Activated CD4-positive, alpha-beta T cell treated with anti-CD3 and anti-CD28 coated beads, Interleukin-2, Interleukin-4, amounts not matched to agents 100 ng/mL and 50 ng/mL, durations not matched to agents 16 hours and 8 hours (primary cell): Measurements from ENCODE around the gene CHRNA4.

Experiments used
- DNase-seq: peaks from one replicate; pipeline ENCODE4 v3.0.0-alpha.2; 2020; ENCODE audit warnings: low spot score

Gene CHRNA4

DNA sequence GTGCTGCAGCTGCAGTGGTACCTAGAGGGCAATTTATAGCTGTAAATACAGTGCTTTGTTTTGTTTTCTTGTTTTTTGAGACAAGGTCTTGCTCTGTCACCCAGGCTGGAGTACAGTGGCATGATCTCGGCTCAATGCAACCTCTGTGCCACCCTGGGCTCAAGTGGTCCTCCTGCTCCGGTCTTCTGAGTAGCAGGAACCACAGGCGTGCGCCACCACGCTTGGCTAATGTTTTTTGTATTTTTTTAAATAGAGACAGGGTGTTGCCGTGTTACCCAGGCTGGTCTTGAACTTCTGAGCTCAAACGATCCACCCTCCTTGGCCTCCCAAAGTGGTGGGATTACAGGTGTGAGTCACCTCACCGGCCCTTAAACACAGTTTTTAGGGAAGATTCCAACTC lies 26.8 kb downstream of the CHRNA4 start:
- DNase-seq, result no peak

DNA sequence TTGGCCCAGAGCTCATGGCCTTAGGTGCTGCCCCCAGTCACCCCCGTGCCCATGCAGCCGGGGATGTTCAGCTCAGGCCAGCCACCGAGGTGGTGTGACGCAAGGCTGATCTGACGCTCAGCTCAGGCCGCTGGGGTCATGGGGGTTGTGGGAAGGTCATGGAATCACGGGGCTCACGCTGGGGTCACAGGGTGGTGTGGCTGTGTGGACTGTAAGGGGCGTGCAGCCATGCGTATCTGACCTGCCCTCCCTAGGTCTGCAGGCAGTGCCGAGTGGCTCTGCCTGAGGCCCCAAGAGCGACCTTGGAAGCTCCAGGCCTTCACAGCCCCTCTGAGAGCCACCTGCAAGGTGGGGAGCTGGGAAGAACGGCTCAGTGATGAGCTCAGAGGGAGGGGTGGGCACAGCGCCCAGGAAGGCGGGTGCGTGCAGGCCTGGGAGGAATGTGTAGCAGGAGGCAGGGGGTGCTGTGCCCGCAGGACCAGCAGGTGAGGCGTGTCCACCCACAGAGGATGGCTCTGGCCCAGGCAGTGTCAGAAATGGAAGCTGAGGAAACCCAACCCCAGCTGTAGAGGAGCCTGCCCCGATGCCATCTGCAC lies 27.8 kb downstream of the CHRNA4 start:
- DNase-seq, result no peak

DNA sequence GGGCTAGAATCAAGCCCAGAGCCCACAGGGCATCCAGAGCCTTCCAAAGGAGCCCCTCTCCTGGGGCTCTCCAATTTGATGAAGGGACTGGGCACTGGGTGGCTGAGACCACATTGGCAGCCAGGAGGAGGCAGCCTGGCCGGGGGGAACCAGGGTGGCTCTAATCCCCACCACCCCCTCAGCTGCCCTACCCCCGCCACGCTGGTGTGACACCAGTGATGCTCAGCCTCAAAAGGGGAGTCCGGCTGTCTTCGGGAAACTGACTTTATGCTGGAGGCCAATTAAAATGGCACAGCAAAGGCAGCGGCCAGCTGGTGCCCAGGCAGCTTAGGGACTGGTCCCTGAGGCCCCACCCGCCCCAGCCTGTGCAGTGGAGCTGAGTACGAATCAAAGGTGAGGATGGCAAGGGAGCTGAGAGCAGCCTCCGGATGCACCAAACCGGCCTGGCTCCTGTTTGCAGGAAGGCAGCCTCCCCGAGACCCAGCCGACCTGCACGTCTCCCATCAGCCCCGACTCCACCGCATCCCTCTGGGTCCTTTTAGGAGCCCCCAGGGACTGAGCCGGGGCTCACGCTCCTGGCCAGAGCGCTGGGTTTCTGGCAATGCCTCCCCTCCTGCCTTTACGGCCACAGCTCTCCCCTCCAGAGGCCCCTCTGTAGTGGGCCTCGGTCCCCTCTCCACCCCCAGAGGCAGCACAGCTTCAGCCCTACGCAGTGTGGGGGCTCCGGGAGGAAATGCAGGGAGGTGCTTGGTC lies 28.5 kb downstream of the CHRNA4 start:
- no peak for DNase-seq

DNA sequence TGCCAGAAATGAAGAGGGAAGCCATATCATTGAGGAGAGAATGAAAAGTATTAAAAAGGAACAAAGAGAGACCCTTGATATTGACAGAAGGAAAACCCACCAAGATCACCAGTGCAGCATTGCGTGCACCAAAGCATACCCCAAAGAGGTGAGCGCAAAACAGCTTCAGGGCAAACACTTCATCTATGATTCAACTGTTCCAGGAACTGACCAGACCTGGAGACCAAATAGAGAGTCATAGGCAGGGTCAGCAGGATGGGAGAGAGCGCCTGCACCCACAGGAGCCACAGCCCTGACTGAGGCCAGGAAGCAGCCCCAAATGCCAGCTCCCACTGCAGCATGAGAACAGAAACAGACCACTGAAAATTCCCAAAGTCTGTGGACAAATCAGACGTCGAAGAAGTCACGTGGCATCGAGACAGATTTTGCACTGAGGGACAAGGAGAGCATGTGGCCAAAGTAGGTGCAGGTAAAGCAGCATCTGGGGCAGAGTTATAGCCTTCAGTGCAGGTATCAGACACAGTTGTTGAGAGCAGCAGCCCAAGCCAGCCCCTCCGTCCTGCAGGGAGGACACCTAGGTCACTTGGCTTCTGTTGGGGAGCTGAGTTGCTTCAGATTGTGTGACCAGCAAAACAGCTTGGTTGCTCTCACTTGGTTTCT lies 29.3 kb downstream of the CHRNA4 start:
- DNase-seq, result no peak

DNA sequence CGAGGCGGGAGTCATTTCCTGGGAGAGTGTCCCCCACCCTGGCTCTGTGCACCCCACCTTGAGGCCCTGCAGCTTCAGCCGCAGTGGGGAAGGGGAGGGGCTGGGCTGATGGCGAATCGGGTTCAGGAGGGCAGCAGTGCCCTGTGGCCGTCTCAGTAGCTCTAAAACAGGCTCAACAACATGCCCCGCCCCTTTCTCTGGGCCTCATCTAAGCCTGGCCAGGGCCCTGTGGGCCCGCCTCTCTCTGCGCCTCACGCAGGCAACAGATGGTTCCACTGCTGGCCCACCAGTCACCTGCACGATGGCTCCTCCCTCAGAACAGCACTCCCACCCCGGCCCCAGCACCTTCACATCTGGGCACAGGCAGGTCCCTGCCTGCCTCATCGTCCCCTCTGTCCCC lies 30.2 kb downstream of the CHRNA4 start:
- DNase-seq, result no peak

DNA sequence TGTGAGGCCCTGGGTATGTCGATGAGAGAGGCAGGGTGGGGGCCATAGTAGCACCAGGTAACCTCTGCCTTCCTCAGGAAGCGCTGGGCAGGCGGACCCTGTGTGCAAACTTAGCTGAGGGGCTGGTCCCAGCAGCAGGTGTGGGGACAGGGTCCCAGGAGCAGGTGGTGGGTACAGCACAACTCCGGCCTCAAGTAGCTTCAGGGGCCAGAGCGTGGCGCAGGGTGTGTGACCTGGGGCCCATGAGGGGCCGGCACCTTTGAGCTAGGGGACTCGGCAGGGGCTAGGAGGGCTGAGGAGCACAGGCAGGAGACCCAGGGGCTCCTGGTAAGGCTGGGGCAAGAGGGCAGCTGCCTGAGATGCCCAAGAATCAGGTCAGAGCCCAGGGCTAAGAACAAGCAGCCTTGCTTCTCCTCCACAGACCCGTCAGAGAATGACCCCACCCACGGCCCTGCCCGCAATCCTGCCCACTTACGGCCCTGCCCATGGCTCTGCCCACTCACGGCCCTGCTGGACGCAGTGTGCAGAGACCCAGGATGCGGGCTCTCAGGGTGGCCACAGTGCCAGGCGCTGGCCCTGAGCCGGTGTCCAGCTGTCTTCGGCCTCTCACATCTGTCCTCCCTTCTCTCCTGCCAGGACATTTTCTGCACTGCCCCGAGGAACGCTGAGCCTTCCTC lies 30.9 kb downstream of the CHRNA4 start:
- no peak for DNase-seq

DNA sequence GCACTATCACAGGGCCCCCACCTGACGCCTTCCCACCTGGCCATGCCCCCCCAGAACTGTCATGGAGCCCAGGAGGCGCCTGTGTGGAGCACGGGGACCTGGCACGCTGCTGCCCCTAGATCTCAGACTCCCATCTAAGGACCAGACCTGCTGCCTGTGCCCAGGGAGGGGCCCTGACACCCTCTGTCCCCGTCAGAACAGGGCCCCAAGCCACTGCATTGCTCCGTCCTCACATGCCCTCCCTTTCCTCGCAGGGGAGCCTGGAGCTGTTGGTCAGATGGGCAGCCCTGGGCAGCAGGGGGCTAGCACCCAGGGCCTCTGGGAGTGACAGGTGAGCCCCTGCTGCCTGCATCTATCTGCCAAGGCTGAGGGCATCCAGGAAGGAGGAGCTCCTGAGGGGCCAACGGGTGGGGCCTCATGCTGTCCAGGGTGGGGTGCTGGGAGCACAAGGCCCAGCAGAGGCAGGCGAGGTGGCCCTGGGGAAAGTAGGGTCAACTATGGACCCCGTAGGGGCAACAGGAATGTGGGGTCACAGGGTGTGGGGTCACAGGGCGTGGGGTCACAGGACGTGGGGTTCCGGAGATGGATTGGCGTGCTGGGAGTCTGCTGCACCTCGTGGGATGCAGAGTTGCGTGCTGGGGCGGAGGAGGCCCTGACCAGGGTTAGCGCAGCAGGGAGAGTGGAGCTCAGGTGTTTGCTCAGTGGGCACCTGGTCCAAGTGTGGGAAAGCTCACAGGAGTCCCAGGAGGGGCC lies 31.6 kb downstream of the CHRNA4 start:
- no peak for DNase-seq

DNA sequence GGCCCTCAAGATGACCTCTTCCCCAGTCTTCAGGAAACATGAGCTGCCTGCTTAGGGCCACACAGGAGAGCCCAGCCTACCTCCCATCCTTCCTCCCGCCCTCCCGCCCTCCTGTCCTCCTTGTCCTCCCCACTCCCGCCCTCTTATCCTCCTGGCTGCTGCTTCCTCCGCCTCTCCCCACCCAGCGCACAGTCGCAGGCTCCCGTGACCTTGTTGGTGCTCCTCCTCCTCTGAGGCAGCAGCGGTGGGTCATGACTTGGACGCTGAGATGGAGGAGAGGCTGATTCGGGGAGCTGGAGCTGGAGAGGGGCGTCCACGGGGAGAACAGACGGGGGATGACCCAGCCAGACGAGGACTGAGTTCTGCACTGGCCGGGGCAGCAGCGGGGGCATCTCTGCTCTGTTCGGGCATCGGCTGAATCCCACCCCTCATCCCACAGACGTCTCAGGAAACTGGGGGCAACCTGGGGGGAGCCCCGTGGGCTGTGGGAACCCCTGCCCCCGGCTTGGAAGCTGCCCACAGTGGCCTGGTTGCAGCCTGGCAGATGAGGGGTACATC lies 32.4 kb downstream of the CHRNA4 start:
- DNase-seq, result no peak

DNA sequence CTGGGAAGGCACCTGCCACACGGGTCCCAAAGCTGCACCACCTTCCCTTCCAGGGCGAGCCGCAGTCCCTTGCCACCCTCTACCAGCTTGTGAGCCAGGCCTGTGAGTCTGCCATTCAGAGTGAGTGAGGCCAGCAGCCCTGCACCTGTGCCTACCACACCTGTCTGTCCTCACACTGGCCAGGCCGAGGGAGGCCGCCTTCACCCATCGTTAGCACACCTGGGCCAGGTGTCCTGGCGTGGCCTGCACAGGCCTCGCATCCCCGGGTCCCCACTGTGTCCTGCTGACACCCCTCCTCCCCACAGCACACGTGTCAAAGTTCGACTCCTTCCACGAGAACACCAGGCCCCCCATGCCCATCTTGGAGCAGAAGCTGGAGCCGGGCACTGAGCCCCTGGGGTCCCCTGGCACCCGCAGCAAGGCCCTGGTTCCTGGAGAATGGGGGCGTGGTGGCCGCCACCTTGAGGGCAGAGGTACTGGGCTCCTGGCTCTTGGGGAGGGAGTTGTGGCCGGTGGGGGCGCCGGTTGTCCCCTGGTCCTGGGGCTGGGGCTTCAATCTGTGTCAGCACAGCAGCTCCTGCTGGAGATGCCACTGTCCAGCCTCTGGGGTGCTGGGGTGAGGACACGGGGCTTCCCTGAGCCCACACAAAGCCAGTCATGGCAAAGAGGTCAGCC lies 33.0 kb downstream of the CHRNA4 start:
- no peak for DNase-seq

DNA sequence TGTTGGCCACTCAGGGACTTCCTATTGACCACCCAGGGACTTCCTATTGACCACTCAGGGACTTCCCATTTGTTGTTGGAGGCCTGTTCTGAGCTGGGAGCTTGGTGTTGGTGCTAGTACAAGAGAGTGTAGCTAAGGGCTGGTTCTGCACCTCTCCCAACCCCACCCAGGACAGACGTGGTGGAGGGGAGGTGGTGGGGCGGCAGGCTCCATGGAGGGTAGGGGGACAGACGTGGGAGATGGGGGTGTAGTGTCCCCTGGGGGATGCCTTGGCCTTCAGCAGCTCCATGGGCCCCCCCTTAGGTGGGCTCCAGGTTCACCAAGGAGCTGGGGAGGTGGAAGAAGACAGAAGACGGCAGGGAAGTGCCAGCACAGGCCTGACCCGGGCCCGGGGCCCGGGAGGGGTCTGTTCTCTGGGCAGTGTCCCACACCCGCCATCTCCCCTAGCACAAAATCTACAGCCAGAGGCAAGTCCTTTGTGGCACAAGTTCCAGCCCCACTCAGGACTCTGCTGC lies 33.9 kb downstream of the CHRNA4 start:
- DNase-seq, result no peak

DNA sequence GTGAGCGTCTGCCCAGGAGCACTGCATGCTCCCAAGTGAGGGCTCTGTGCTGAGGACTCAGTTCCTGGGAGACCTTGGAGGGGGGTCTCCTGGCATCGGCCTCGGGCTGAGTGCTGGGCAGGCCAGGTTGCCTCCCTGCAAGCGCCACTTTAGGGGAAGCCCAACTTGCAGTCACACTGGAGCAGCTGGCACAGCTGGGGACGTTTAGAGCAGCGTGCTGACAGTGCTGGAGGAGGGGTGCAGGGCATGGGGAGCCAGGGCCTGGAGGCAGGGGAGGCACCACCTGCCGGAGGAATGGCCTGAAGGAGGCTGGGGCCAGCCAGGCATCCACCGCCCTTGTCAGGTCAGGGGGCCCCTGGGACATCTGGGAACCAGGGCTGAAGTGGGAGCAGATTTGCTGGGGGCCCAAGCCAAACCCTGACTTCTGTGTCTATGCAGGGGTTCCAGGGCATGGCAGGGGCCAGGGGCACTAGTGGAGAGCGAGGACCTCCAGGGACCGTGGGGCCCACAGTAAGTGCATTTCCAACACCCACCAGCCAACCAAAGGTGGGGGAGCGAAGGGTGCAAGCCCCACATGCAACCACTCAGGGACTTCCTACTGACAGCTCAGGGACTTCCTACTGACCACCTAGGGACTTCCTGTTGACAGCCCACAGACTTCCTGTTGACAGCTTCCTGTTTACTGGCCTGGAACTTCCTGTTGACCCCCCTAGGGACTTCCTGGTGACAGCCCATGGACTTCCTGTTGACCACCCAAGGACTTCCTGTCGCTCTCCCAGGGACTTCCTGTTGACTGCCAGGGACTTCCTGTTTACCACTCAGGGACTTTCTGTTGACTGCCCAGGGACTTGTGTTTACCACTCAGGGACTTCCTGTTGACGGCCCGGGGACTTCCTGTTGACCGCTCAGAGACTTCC lies 34.6 kb downstream of the CHRNA4 start:
- DNase-seq, result peak; percentile 4

DNA sequence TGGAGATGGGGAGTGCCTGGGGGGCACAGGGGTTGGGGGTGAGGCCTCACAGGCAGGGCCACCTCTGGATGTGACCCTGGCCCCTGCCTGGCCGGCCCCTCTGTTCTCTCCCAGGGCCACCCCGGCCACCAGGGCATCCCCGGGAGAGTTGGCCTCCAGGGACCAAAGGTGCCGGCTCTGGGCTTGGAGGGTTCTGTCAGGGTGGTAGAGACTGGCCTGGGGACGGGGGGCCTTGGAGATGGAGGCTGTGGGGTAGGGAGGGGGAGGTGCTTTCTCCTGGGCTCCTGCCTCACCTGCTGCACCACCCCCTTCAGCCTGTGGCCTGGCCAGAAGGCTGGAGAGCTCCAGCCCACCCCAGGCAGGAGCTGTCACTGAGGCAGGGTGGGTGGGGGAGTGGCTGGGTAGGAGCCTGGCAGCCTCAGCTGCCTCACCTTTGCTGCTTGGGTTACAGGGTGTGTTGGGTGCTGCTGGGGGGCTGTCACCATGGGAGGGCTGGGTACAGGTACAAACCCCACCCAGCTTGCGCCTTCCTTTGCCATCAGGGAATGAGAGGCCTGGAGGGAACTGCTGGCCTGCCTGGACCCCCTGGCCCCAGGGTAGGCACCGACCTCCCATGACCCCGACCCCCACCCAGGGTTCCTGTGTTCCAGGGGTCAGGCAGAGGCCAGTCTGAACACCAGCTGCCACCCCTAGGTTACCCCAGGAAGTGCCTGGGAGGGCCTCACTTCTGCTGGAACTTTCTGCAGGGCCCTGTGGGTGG lies 35.4 kb downstream of the CHRNA4 start:
- no peak for DNase-seq

DNA sequence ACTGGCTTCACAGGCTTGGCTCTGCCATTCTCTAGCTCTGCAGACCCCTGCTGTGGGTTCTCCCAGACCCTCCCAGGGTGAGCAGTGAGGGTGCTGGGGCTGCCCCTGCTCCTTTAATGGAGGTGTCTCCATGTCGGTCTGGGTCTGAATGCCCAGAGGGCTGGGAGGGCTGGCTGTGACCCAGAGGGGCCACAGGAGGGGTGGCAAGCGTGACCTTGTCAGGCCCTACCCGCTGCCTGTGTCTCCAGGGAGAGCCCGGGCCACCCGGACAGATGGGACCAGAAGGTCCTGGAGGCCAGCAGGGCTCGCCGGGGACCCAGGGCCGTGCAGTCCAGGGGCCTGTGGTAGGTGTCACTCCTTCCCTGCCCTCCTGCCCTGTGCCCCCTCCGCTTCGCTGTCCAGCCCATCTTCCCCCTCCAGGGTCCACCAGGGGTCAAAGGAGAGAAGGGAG lies 36.1 kb downstream of the CHRNA4 start:
- DNase-seq, result no peak

DNA sequence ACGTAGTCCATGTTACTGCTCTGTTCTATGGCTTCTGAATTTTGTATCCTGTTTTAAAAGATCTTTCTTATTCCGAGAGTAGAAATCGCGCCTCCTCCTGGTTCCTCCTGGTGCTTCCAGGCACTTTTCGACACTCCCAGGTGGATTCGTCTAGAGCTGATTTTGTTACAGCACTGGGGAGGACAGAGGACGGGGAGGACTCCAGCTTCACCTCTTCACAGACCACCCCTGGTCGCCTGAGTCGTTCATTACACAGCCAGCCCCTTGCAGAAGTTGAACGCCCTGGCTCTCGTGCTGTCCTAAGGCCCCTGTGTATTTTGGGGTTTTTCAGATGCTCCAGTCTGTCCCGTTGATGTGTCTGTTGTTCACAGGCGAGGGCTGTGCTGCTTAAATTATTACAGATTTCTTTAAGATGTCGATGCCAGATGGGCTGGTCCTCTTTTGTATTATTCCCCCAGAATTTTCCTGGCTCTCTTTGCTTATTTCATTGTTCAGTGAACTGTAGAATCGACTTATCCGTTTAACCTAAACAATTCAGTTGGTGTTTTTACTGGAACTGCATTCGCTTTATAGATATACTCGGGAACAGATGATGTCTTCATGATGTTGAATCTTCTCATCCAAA lies 37.7 kb downstream of the CHRNA4 start:
- DNase-seq, result no peak

DNA sequence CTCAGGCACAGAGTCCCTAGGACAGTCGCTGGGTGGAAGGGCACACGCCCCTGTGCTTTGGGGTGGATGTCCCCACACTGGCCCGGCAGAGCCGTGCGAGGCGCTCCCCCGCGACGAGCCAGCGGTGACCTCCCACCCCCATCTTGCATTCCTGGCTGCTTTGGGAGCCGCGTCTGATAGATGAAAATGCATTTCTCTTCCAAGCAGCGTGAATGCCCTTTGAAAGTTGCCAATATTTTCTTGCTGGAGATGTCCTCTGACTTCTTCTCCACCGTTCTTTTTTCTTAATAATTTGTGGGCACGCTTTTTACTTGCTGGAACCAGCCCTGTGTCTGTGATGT lies 38.2 kb downstream of the CHRNA4 start:
- DNase-seq, result no peak

DNA sequence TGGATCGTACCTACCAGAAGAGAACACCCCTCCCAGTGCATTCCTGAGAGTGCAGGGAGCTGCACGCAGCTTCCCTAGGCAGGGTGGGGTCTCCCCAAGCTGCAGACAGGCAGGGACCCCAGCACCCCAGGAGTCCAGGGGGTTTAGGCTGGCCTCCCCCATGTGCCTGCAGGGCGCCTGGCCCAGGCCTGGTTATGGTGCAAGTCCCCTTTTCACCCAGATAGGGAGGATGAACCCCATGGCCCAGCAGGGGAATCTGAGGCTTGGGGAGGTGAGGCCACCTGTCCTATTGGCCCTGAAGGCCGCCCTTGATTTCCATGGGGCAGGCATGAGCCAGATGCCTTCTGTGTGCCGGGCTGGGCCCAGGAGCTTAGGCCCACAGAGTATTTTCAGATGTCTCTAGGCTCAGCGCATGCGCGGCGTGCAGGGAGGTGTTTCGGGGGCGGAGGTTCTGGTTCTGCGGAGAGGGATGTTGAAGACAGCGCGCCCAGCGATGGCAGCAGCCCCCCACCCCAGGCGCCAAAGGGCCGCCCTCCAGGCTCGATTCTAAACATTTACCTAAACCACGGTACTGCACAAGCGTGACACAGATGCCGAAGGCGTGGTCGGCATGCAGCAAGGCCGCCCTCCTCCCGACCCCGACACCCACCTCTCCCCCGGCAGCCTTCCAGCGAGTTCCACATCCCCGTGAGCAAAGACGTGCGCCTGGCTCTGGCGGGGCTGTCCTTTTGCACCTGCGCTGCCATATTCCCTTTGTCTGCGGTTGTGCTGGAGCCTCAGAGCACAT lies 38.8 kb downstream of the CHRNA4 start:
- no peak for DNase-seq

DNA sequence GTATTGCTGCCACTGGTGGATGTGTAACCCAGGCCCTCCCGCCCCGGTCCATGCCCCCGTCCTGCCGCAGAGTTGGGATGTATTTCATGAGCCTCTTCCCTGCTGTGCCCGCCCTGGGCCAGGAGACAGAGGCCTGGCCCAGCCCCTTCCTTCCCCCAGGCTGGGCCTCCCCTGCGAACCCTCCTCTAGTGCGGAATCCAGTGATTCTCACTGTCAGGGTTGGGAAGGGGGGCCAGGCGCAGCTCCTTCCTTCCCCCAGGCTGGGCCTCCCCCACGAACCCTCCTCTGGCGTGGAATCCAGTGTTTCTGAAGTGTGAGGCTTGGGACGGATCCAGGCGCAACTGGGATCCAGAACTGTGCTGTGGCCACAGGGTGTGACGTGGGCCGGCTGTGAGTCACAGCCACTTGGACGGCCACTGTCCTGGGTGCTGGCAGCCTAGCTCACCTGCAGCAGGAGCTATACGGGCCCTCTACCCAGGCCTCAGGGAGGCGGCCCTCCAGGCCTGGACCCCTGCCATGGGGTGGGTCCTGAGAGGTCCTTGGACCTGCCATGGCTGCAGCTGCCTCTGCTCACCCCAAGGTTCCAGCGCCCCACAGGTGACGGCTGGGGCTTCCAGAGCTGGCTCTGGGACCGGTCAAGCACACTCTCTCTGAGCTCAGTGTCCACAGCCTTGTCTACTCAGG lies 39.9 kb downstream of the CHRNA4 start:
- no peak for DNase-seq
